Erythroblast (primary cell): ENCODE measurements around the gene PALLD.

Experiments
- GATA1 ChIP-seq: IDR thresholded peaks from 2 replicates; pipeline ENCODE4 v1.6.1; 2011; ENCODE audit warnings: low read depth, mild to moderate bottlenecking, control low read depth, low read length, moderate library complexity
- POLR2A ChIP-seq: IDR thresholded peaks from 2 replicates; pipeline ENCODE4 v1.6.1; 2011; ENCODE audit warnings: mild to moderate bottlenecking, low read length

- TF ChIP-seq POLR2A (no peak), GATA1 (no peak)
These were observed 294.5 kb downstream of the PALLD start for GRCh38 chr4:168791376-168791775.
